Kidney (tissue), 14 donors: ENCODE results near the gene RPRD1B. TPM values are rescaled to one million over a fixed set of nuclear protein-coding genes. Genes with fewer than 3 reads are reported as not detected.

ENCODE experiments used
- DNase-seq, 5 donors: peaks; one replicate each; pipeline ENCODE4 v3.0.0-alpha.2; 2013 to 2020
- FAIRE-seq: peaks from 2 replicates; lab custom pipeline; 2012; peaks lifted over from hg19 to GRCh38; lab: Jason Lieb, UNC
- H3K27ac ChIP-seq, 2 donors: one replicate each; pipeline ENCODE4 v1.7.0; 2013; ENCODE audit warnings: low read depth in 2 of 2, low read length in 2 of 2, inconsistent platforms in 1 of 2
- H3K27me3 ChIP-seq: one replicate; pipeline ENCODE4 v1.7.1; 2013; ENCODE audit warnings: low read length, inconsistent platforms; ENCODE audit not compliant: control insufficient read depth, insufficient read depth
- H3K36me3 ChIP-seq, 3 donors: one replicate each; pipeline versions ENCODE4 v1.7.0 to v1.7.1; 2013; ENCODE audit warnings: low read length in 3 of 3, control low read depth in 1 of 3, inconsistent platforms in 1 of 3; ENCODE audit not compliant: insufficient read depth in 3 of 3, control insufficient read depth in 2 of 3
- H3K4me1 ChIP-seq, 3 donors: one replicate each; pipeline versions ENCODE4 v1.7.0 to v1.7.1; 2013; ENCODE audit warnings: low read length in 3 of 3, inconsistent platforms in 1 of 3, low read depth in 1 of 3; ENCODE audit not compliant: control insufficient read depth in 2 of 3, insufficient read depth in 2 of 3
- H3K4me3 ChIP-seq, 3 donors: one replicate each; pipeline versions ENCODE4 v1.7.0 to v1.8.1; 2013; ENCODE audit warnings: low read length in 3 of 3, control low read depth in 1 of 3, inconsistent platforms in 1 of 3
- H3K9ac ChIP-seq, 3 donors: one replicate each; pipeline versions ENCODE4 v1.7.0 to v1.7.1; 2013; ENCODE audit warnings: low read length in 3 of 3, control low read depth in 1 of 3, inconsistent platforms in 1 of 3
- H3K9me3 ChIP-seq, 3 donors: one replicate each; pipeline versions ENCODE4 v1.7.0 to v1.7.1; 2013; ENCODE audit warnings: low read length in 3 of 3, control low read depth in 1 of 3, inconsistent platforms in 1 of 3; ENCODE audit not compliant: control insufficient read depth in 2 of 3, insufficient read depth in 1 of 3
- CTCF ChIP-seq: IDR thresholded peaks from 3 replicates; pipeline ENCODE4 v1.5.1; 2012; ENCODE audit warnings: mild to moderate bottlenecking, moderate library complexity, borderline replicate concordance; ENCODE audit not compliant: insufficient read depth; ENCODE audit errors: extremely low read depth
- intact Hi-C: fragments of 100-400 bp; cut with DNase I; formaldehyde crosslinking; loops from one replicate; pipeline ENCODE4 v1.11.1; 2022
- polyA plus RNA-seq: library from polyadenylated mRNA; stranded (reverse); fragments of 350-450 nt; fragmentation: Illumina TruSeq; extraction: RNeasy Lipid Tissue Mini Kit (QIAGEN cat#74804); gene quantifications from one replicate; pipeline ENCODE4 v1.2.3, GENCODE V29; 2014; ENCODE audit warnings: low read depth, low replicate concordance; ENCODE audit not compliant: insufficient read depth
- total RNA-seq: library from RNA; stranded (reverse); fragmentation: NEBNext Ultra II Directional; extraction: Animal tissue kit (Norgen Biotek cat#: 25700); gene quantifications from one replicate; pipeline ENCODE4 v1.2.1, GENCODE V29; 2021
- donor health status: control.
- donor health status: control.
- donor health status: control.
- donor health status: control.
- donor health status: control.
- donor health status: DM: yes; HTN: yes; CAD: no.
- donor health status: Normal renal cell carcinoma (clear cell type).

RPRD1B gene
- total and polyA plus RNA-seq, 2 donors from 2014 or later: 13.4 to 34.4 TPM

- no peak for DNase-seq
Observed at GRCh38 chr20:38108438-38108985, 75.0 kb downstream of the RPRD1B start.

GRCh38 chr20:38108986-38109541 lies 75.5 kb downstream of the RPRD1B start:
- FAIRE-seq: no peak
- DNase-seq: peak in 3 of 5 donors; percentile 44 to 76 (median 66)
- peak overlapping the region; percentile 45 to 81 for H3K27ac ChIP-seq
- no peaks in the 10 kb centered on the region for H3K9me3 ChIP-seq
- no peak overlapping the region for H3K9ac ChIP-seq
- no peaks in the 10 kb centered on the region for H3K36me3 ChIP-seq
- TF ChIP-seq CTCF: no peak
- no peaks in the 10 kb centered on the region for H3K27me3 ChIP-seq
- peaks cover 3 to 20% (median 19%) of the 10 kb centered on the region in 3 donors for H3K4me1 ChIP-seq
- H3K4me3 ChIP-seq: no peak overlapping the region
- intact Hi-C loops: no loop called here

More at GRCh38 chr20:38108438-38108985, 75.0 kb downstream of the RPRD1B start:
- TF ChIP-seq CTCF: no peak
- no peak overlapping the region for H3K4me3 ChIP-seq
- H3K27ac ChIP-seq: peak overlapping the region; percentile 45 to 81
- no peaks in the 10 kb centered on the region for H3K9me3 ChIP-seq
- intact Hi-C loops: no loop called here
- H3K27me3 ChIP-seq: no peaks in the 10 kb centered on the region
- no peak overlapping the region for H3K9ac ChIP-seq
- no peaks in the 10 kb centered on the region for H3K36me3 ChIP-seq
- peaks cover 3 to 19% (median 18%) of the 10 kb centered on the region in 3 donors for H3K4me1 ChIP-seq
- no peak for FAIRE-seq

- FAIRE-seq (no peak), DNase-seq (peak in 2 of 5 donors; percentile 44 to 62)
- Histone ChIP-seq H3K9ac (no peak overlapping the region), H3K36me3 (no peaks in the 10 kb centered on the region), H3K9me3 (no peaks in the 10 kb centered on the region), H3K27me3 (no peaks in the 10 kb centered on the region), H3K27ac (peak overlapping the region; percentile 3 to 81), H3K4me3 (no peak overlapping the region), H3K4me1 (peaks cover 3 to 20% (median 19%) of the 10 kb centered on the region in 3 donors)
- no peak for TF ChIP-seq CTCF
- intact Hi-C loops: no loop called here
Observed at GRCh38 chr20:38109591-38110524, 76.3 kb downstream of the RPRD1B start.
